PC-3 (cell line): Measurements from ENCODE around the gene MCFD2. TPM values are rescaled to one million over a fixed set of nuclear protein-coding genes. Genes with fewer than 3 reads are reported as not detected.

Experiments
- total RNA-seq: library from RNA; depleted of rRNA; stranded (reverse); fragments of >200 nt; gene quantifications from 2 replicates; pipeline ENCODE4 v1.2.3, GENCODE V29; 2014; rRNA removed

The MCFD2 gene
- total RNA-seq, 1 experiment from 2014 or later = 112 TPM

Other genes with a start within 250 kb of the MCFD2 start
- gene SOCS5, start 216.5 kb downstream of the MCFD2 start, total RNA-seq = 12.1 and 15.6 TPM in 2 replicates
- gene TTC7A, start 25.4 kb upstream of the MCFD2 start, total RNA-seq = 21.8 and 24.2 TPM in 2 replicates
- 2.4 TPM in 1 of 2 replicates, not detected in the other for gene STPG4, start 239.5 kb upstream of the MCFD2 start, total RNA-seq